ENCODE measurements around the gene ILF2.
"Not testable (repeated sequence)": the region's sequence is repeated elsewhere in the genome, so short reads cannot be mapped to it uniquely, and the experiment has no call there.

ILF2 gene

DNA sequence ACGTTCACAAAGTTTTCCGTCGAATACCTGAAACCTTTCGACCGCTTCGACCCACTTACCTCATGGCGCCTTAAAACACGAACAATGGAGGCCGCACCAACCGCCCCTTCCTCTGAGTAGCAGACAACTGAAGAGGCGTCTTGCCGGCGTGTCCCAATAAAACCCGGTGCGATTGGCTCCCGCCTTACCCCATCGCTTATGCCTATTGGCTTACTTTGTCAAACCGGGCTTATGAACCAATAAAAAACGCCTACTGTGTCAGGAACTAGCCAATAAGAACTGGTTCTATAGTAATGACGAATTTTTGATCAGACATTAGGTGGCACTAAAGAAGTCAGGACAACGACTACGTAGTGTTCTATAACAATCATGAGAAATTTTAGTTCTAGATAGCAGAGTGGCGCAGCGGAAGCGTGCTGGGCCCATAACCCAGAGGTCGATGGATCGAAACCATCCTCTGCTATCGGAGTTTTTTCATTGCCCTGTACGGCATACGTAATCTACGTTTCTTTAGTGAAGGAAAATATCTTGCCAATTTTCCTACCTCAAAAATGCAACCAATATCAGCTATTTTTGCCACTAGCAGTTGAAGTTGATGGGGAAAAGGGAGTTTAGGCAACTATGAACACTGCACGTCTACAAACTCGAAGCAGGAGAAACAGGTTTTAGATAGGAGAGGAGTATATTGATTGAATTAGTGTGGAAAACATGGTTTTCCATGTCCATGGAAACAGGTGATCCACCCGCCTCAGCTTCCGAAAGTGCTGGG is at the start of gene ILF2:
Gene ILF2, minus strand, starts transcription at position 135 of the 769 bp plus-strand sequence. Its CDS starts 71 bp downstream, at position 64.
- DNase-seq (ENCODE audit: low spot score), result peak; percentile 98

DNA sequence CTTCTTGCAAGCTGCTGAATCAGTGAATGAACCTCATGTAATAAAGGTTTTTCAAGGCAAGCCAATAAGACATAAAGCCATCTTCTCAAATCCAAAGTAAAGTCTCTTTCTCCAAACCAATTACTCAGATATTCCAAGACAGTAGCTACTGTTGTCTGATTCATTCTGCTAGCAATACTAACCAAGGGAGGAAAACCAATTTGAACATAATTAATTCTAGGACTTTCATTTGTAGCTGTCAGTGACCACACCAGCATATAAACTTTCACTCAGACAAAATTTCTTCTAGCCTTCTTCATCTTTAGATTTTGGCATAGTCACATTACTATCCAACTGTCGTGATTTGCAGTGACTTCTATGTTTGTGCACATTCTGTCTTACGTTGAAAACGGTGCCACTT is 46.5 kb upstream of the ILF2 start:
- DNase-seq (ENCODE audit: low spot score), result no peak

DNA sequence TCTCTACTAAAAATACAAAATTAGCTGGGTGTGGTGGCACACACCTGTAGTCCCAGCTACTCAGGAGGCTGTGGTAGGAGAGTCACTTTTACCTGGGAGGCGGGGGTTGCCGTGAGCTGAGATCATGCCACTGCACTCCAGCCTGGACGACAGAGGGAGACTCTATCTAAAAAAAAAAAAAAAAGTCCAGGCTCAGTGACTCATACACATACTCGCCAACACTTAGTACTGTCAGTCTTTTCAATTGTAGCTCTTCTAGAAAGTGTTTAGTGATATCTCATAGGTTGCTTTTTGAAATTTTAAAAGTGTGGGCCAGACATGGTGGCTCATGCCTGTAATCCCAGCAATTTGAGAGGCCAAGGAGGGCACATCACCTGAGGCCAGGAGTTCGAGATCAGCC is 45.4 kb upstream of the ILF2 start:
- DNase-seq (ENCODE audit: low spot score), result not testable (repeated sequence)

DNA sequence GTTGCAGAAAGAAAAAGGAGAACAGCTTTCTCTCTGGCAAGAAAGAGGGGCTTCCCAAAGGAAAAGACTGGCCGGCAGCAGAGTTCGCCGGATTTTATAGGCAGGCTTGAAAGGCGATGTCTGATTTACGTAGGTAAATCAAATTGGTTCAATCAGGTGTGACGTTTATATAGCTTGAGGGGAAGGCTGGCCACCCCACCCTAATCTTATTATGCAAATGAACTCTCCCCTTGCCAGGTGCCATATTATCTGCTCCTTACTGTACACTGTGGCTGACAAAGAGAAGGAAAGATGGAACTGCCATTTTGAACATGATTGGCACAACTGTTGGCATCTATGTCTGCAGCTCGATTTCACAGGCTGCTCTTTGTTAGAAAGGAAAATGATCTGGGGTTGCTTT is 40.2 kb upstream of the ILF2 start:
- no peak for DNase-seq (ENCODE audit: low spot score)

DNA sequence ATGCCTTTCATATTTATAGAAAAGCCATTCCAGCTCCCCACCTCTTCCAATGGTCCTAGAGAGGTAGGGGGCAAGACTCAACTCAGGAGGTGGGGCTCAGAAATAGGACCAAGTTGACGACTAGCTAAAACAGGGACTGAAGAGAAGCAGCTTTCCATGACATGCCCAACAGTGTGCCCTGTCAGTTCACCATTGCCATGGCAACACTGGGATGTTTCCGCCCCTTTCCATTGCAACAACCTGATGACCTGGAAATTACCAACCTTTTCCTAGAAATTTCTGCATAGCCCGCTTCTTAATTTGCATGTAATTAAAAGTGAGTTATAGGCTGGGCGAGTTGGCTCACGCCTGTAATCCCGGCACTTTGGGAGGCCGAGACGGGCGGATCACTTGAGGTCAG is 34.7 kb upstream of the ILF2 start:
- no peak for DNase-seq (ENCODE audit: low spot score)

DNA sequence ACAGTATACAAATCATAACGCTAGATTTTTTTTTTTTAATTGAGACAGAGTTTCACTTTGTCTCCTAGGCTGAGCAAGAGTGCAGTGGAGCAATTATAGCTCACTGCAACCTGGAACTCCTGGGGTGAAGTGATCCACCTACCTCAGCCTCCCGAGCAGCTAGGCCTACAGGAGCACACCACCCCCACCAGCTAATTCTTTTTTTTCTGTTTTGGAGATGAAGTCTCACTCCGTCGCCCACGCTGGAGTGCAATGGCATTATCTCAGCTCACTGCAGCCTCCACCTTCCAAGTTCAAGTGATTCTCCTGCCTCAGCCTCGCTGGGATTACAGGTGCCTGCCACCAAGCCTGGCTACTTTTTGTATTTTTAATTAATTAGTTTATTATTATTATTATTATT is 29.0 kb upstream of the ILF2 start:
- no peak for DNase-seq (ENCODE audit: low spot score)

DNA sequence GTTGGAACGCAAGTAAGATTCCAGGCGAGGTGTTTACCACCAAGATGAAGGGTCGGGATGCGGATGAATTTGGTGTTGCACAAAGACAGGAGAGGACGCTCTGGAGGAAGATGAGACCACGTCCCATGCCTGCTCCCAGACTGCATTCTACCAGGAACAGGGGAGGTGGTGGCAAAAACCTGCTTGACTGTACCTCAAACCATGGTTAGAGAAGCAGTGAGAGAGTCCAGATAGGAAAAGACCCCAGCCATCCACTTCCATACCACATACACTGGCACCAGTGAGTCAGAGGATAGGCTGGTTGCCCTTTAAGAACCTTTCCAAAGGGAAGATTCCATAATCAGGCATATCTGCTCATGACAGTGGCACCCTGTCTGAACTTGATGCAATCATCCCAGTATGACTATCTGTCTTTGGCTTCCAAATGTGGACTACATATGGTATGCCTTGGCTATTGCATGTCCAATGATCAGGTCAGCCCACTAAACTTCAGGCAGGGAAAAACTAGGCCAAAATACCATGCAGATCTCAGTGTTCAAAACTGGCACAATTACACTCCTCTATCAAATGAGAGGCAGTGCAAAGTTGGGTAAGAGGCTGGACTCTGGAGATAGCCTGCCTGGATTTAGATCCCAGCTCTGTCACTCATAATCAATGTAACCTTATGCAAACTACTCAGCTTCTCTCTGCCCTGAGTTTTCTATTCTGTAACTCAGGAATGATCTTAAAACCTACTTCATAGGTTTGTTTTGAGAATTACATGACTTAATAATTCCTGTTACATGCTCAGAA is 28.3 kb upstream of the ILF2 start:
- no peak for DNase-seq (ENCODE audit: low spot score)

DNA sequence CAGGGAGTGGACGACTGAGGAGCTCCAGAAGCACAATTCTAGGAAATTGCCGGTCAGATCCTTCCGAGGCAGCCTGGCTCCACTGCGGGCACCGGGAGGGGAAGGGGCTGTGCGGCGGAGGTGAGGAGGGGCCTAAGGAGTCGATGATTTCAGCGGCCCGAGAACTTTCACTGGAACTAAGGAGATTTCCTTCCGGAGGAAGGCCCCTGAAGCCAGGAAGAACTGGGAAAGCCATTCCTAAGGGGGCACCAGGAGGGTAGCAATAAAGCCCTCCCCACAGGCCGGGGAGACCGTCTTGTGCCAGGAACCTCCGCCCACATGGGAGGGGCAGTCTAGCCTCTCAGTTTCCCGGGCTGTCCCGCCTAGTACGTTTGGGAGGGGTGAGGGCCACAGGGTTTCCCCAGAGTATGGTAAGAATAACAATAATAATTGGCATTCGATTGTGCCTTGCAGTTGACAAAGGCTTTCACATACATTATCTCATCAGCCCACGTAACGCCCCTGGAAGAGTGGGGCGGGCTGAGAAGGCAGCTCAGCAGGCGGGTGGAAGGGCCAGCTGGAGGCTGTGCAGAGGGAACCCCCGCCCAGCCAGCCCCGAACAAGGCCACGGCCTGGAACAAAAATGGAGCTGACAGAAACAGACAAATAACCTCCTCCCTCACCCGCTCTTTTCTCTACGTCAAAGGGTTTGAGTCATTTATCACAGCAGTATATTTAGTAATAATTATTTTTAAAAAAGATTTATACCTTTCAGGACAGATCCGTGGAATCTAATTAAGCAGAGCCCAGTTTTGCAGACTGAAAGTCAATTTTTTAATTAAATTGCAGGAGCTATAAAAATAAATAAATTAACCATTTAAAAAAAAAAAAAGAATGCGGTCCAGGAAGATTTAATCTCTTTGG is 27.5 kb upstream of the ILF2 start:
- peak; percentile 54 for DNase-seq (ENCODE audit: low spot score)

DNA sequence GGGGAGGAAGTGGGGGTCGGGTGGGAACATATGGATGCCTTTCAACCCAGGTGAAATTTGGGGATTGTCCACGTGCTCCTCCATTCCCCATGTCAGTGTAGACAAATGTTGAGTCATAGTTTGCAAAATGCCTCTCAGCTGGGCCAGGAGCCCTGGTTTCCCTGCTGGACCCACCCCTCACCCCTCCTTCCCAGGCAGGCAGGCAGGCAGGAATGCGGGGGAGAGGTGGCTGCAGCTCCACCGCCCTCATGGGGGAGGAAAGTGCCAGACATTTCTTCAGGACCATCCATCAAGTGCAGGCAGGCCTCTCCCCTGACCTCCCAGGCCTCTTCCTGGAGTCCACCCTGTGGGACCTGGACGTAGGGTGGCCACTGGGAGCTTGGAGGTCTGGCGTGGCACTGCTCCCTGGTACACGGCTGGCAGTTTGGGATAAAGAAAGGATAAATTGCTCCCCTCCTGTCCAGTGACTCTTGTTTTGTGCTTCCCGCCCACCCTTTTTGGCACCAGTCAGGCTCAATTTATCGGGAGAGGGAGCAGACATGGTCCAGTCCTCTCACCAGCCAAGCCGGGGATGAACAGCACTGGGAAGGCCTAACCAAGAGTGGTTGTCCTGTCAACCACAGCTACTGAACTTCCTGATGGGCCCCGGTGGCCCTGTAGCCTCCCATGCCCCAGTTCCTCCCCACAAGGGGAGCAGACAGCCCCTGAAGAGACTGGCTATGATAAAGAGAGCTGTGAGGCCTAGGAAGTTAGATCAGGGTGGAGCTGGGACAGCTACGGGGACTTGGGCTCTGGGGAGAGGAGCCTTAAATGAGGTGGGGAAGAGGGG is 26.6 kb upstream of the ILF2 start:
- peak; percentile 55 for DNase-seq (ENCODE audit: low spot score)

DNA sequence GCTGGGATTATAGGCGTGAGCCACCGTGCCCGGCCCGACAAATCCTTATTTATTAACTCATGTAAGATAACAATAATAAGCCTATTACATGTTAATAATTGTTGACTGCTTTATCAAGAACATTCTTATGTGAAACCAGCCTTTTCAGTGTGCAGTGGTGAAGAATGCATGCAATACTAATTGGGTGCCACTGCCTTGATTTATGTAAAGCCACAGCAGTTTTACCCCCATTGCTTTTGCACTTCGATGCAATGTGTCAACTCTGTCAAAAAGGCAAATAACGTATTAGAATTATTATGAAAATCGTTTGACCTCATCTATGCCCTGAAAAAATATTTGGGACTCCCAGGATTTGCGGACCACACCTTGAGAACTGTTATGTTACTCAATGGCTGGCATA is 25.9 kb upstream of the ILF2 start:
- no peak for DNase-seq (ENCODE audit: low spot score)

DNA sequence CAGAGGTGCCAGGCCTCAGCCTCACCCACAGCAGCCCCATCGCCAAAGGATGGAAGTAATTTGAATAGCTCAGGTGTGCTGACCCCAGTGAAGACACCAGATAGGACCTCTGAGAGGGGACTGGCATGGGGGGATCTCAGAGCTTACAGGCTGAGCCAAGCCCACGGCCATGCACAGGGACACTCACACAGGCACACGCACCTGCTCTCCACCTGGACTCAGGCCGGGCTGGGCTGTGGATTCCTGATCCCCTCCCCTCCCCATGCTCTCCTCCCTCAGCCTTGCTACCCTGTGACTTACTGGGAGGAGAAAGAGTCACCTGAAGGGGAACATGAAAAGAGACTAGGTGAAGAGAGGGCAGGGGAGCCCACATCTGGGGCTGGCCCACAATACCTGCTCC is 22.7 kb upstream of the ILF2 start:
- no peak for DNase-seq (ENCODE audit: low spot score)

DNA sequence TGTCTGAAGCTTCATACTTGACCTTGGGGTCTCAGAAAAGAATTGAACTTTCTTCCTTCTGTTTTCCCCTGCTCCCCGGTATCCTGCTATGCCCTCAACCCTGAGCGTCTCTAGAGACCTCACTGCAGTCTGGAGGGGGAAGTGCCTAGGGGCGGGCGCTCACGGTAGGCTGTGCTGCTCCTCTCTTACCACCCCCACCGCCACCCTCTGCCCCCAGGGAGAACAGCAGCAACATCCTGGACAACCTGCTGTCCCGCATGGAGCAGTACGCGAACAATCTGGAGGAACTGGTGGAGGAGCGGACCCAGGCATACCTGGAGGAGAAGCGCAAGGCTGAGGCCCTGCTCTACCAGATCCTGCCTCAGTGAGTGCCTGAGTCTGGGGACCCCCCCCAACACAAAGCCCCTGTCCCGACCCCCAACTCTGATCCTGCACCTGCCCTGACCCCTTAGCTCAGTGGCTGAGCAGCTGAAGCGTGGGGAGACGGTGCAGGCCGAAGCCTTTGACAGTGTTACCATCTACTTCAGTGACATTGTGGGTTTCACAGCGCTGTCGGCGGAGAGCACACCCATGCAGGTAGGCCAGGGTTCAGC is 18.0 kb upstream of the ILF2 start:
- DNase-seq (ENCODE audit: low spot score), result no peak

DNA sequence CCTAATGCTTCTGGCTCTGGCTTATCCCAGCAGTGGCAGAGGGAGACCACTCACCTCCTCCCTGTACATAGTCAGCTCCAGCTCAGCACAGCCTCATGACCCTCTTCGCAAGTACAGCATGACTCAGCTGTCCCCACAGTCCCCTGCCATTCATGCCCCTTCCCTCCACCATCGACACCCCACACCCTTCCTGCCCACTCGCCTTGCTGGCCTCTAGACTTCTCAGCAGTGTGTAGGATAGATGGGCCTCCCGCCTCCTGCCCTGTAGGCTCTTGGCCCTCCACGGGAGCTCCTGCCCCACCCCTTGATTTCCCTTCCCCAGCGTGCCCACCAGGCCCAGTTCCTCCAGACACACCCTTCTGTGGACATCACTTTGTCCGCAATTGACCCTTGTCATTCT is 17.5 kb upstream of the ILF2 start:
- no peak for DNase-seq (ENCODE audit: low spot score)

DNA sequence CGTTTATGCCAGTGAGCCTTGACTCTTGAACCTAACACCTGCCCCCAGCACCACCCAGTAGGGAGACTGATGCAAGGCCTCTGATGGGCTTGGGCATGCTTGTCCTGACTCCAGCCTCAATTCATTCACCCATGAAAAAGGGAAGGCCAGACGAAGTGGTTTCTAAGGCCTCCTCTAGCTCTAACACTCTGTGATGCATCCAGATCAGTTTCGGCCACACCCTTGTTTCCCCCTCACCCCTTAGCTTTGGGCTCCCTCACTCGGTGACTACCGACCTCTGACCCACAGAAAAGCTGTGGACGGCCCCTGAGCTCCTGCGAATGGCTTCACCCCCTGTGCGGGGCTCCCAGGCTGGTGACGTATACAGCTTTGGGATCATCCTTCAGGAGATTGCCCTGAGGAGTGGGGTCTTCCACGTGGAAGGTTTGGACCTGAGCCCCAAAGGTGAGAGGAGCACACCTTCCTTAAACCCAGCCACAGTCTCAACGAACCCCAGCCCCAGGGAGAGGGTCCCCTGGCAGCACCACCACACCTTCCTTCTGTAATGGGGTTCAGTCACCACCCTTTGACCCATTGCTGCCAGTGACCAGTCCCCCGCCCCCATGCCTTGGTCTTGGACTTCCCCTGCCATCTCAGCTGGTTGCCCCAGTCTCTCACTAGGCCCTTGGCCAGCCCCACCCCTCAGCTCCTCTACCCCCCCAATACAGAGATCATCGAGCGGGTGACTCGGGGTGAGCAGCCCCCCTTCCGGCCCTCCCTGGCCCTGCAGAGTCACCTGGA is 16.7 kb upstream of the ILF2 start:
- DNase-seq (ENCODE audit: low spot score), result no peak

DNA sequence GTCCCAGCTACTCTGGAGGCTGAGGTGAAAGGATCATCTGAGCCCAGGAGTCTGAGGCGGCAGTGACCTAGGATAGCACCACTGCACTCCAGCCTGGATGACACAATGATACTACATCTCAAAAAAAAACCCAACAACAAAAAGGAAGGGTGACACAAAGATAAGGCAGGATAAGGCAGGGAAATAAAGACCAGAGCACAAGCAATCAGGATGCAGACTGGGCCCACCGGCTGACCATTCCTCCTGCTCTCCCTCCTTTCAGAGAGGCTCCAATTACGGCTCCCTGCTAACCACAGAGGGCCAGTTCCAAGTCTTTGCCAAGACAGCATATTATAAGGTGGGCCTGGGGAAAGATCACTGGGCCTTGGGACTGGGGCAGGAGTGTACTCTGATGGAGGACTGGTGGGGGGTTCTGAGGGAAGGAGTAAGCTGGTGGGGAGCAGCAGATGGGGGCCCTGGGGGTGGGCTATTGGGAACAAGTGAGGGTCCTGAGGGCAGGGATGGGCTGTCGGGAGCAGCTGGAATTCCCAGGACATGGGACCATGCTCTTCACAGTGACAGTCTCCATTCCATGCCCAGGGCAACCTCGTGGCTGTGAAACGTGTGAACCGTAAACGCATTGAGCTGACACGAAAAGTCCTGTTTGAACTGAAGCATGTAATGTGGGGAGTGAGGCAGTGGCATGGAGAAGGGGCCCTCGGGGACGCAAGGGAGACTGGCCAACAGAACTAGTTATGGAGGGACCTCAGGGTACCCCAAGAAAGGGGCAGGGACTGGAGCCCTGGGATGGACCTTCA is 14.9 kb upstream of the ILF2 start:
- no peak for DNase-seq (ENCODE audit: low spot score)

DNA sequence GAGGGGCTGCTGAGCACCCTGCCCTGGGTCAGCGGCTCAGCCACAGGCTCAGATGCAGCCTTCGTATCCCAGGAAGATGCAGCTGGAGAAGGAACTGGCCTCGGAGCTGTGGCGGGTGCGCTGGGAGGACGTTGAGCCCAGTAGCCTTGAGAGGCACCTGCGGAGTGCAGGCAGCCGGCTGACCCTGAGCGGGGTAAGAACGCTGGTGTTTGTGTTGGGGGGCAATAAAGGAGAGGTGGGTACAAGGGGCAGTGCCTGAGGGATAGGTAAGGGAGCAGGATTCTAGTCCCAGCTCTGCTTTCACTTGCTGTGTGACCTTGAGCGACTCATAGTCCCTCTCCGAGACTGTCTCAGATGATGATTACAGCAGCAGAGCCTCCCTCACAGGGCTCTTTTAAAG is 14.1 kb upstream of the ILF2 start:
- DNase-seq (ENCODE audit: low spot score), result no peak

DNA sequence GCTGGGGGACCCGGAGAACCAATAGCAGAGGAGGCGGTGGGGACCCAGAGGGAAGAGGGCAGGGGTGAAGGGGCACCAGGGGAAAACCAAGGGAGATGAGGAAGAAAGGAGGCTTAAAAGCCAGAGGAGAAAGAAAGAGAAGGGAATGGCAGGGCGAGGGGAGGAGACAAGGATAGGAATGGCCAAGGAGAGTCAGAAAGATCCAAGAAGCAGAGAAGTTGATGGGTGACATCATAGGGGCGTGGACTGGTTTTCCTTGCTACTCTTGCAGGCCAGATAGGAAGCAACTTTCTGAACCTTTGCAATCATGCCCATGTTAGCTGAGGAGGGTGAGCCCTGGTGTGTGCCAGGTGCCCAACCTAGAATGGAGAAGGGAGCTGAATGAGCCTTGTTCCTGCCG is 13.1 kb upstream of the ILF2 start:
- DNase-seq (ENCODE audit: low spot score), result no peak

DNA sequence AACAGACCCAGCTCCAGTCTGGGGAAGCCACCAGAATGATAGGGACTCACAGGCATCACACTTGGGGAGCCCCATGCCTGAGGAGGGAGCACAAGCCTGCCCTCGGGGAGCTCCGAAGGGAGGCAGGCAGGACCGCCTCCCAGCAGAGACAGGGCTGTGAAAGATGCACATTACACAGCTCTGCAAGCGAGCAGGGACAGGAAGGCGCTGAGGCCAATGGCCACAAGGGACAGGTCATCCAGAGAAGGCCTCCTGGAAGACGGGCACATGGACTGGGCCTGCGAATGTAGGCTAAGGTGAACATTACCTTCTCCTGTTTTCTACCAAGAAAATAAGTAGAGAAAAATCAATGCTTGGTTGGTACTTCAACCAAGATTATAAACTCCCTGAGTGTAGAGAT is 11.9 kb upstream of the ILF2 start:
- DNase-seq (ENCODE audit: low spot score), result no peak

DNA sequence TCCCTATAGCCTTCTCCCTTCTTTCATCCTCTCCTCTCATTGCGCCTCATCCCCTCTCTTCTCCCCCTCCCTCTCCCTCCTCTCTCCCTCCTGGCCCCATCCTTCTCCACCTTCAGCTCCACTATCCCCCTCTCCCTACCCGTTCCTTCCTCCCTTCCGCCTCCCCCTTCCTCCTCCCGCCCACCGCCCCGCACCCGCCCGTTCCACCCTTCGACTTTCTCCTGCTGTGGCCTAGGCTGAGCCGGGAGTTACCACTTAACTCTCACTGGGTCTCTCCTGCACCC is 9.3 kb upstream of the ILF2 start:
- no peak for DNase-seq (ENCODE audit: low spot score)

Data from ecto neural progenitor cell (in vitro differentiated cells).